Thyroid gland (tissue), 4 donors: Measurements from ENCODE around the gene NTNG1.

ENCODE experiments used
- CTCF ChIP-seq, 6 experiments: fragments of 200-600 bp in 3 of 6; fragments of 450-650 bp in 3 of 6; sonication (generic) in 3 of 6; IDR thresholded peaks; one replicate each; pipeline ENCODE4 v1.5.1; 2016 to 2019; ENCODE audit warnings: antibody characterized with exemption in 6 of 6, mild to moderate bottlenecking in 2 of 6, inconsistent platforms in 1 of 6, moderate library complexity in 1 of 6
- POLR2A ChIP-seq, 2 donors: fragments of 450-650 bp; IDR thresholded peaks; one replicate each; pipeline ENCODE4 v1.6.1; 2017; ENCODE audit warnings: antibody characterized with exemption in 2 of 2, mild to moderate bottlenecking in 2 of 2, moderate library complexity in 1 of 2

GRCh38 chr1:107309962-107310361 is 169.1 kb downstream of the NTNG1 start:
- TF ChIP-seq CTCF (IDR thresholded peaks at IDR 0.05) (no peak), POLR2A (IDR thresholded peaks at IDR 0.05) (no peak)
